GM12872 (cell line): ENCODE measurements around the gene IL7R.
A peak's percentile ranks its signal among the peaks of the same experiment; 100 is the strongest.

ENCODE experiments used
- TF ChIP-seq, protein P1 (sequence below): IDR thresholded peaks from 3 replicates; pipeline ENCODE4 v1.5.1; 2011; ENCODE audit warnings: low read depth, mild to moderate bottlenecking, low read length, moderate library complexity; ENCODE audit not compliant: insufficient read depth

IL7R gene

DNA sequence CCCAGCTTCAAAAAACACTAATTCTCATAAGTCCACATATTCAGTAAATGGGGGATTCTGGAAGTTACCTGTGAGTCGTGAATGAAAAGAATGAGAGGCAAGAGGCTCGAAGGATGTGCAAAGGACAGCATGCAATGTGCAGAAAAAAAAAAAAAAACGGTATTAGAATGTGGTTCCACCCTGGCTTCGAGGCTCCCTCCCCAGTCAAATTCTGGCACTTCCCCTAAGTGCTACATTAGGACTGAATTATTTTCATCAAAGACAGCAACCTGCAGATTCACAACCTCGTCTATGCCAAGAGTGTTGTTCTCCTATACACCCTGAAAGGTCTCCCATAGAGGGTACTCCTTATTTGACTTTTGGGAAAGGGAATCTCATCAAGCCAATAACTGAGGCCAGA lies 65.2 kb downstream of the IL7R start:
- TF ChIP-seq, protein P1, sequence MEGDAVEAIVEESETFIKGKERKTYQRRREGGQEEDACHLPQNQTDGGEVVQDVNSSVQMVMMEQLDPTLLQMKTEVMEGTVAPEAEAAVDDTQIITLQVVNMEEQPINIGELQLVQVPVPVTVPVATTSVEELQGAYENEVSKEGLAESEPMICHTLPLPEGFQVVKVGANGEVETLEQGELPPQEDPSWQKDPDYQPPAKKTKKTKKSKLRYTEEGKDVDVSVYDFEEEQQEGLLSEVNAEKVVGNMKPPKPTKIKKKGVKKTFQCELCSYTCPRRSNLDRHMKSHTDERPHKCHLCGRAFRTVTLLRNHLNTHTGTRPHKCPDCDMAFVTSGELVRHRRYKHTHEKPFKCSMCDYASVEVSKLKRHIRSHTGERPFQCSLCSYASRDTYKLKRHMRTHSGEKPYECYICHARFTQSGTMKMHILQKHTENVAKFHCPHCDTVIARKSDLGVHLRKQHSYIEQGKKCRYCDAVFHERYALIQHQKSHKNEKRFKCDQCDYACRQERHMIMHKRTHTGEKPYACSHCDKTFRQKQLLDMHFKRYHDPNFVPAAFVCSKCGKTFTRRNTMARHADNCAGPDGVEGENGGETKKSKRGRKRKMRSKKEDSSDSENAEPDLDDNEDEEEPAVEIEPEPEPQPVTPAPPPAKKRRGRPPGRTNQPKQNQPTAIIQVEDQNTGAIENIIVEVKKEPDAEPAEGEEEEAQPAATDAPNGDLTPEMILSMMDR: no peak

DNA sequence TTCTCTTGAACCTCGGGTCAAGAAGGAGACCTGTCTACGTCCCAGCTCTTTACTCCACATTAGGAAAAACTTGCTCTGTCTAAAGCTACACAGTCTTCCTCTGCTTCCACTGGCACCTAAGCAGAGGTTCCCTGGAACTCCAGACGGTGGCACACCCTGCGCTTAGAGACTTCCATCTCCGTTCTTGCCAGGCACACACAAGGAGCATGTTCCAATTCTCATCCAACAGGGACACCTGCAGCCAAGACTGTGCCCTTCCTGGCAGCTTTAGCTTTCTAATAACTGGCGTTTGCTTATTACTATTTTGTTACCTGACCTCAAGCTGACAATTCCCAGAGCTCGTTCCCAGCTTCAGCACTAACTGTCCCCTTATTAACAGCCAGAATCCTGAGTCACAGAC lies 65.8 kb downstream of the IL7R start:
- TF ChIP-seq, protein P1: no peak

DNA sequence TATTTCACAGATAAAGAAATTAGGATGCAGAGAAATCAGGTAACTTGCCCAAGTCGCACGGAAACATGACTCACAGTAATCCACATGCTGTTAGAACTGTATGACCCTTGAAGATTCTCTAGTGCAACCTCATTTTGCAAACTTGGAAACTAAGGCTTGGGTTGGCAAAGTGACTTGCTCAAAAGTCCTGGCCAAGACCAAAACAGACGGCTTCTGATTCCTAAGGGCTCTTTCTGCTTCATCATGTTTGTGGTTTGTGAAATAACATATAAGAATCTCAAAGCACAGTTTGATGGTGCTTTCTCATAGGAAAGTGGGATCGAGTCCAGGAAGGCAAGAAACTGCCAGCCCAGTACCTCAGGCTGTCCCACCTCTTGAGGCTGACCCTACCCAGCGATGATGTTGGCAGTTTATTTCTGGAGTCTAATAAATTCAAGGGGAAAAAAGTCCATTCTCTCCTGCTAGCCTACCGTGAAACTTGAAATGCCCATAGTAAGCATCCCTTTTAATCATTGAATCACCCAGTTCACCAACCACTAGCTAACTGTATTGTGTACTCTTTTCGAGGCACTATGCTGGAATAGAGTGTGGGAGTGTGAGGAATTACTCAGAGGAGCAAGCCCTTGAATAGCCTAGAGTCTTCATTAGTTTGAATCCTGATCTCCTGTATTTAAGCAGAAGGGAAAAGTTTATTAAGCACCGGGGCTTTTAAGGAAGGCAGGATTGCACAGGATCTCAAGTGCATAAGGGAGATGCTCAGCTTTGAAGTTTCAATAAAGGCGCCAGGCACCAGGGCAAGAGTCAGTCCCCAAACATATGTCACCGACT lies 67.6 kb downstream of the IL7R start:
- TF ChIP-seq, protein P1: no peak

DNA sequence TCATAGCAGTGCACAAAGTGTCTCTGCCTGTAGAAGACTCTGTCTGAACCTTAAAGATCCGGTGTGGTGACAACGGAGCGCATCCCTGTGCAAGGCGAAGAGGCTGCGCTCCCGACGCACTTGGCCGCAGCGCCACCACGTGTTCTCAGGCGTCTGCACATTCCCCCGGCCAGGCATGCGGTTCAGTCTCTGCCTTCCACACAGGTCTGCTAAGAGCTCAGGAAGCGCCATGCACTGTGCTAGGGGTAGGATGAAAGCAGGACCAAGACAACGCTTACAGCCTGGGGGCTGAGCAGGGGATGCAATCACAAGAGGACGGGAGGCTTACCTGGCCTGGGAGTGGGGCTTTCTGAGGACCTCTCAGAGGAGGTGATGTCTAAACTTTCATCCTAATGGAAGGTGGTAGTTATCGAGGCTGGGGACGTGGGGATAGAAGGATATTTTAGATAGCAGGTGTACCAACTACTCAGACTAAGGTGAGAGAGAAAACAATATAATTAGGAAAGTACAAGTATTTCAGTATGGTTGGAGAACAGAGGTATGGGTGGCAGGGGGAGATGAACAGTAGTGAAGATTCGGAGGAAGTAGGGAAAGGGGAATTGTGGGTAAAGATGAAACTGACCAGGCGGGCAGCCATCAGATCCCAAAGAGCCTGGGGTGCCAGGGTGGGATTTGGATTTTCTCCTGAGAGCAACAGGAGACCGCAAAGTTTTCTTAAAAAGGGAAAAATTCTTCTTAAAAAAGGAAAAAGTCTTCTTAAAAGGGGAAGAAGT lies 68.4 kb downstream of the IL7R start:
- TF ChIP-seq, protein P1: peak; percentile 70

DNA sequence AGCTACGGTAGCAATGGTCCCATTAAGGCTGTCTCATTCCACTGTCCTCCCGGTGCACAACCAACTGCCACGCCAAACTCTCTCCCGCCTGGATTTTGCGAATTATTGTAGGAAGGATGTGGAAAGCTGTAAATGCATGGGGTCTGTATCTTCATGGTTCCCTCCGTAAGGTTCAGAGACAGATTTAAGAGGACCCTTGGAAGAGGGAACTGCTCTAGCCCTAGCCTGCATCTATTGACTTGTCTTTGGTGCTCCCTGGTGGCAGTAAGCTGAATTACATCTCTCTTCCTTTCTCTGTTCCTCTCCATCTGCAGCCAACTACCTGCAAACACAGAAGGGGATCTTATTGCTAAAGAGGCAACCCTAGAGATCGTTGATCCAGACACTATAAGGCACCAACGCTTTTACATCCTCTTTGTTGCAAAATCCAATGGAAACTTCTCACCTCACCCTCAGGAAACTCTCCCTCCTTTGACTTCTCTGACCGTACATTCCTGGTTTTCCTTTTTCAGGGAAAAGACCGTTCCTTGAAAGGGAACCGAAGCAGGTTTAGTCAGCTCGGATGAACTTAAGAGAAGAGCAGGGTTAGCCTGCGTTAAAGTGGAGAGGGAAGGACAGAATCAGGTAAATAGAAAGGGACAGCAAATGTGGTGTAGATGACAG lies 69.8 kb downstream of the IL7R start:
- TF ChIP-seq, protein P1: peak; percentile 88
